COR-L47 (cell line): Measurements from ENCODE around the gene ATG14.

ENCODE experiments used
- DNase-seq: peaks from one replicate; lab custom pipeline; 2025; lab: John Stamatoyannopoulos, UW

Gene ATG14

GRCh38 chr14:55350461-55350860 lies 61.2 kb downstream of the ATG14 start:
- DNase-seq = no peak

GRCh38 chr14:55349565-55349964 lies 62.1 kb downstream of the ATG14 start:
- DNase-seq = no peak

- no peak for DNase-seq
Observed at GRCh38 chr14:55348766-55349453, 62.7 kb downstream of the ATG14 start.

GRCh38 chr14:55347748-55348147 lies 63.9 kb downstream of the ATG14 start:
- DNase-seq = no peak

GRCh38 chr14:55347040-55347439 lies 64.6 kb downstream of the ATG14 start:
- DNase-seq = no peak

GRCh38 chr14:55344582-55345163 lies 67.0 kb downstream of the ATG14 start:
- peak; percentile 63 for DNase-seq

GRCh38 chr14:55341781-55342180 lies 69.8 kb downstream of the ATG14 start:
- DNase-seq = no peak

- DNase-seq = no peak
Observed at GRCh38 chr14:55340482-55340881, 71.1 kb downstream of the ATG14 start.

- no peak for DNase-seq
Observed at GRCh38 chr14:55339770-55340169, 71.9 kb downstream of the ATG14 start.

- DNase-seq = no peak
Observed at GRCh38 chr14:55336691-55337090, 74.9 kb downstream of the ATG14 start.

GRCh38 chr14:55336162-55336561 lies 75.5 kb downstream of the ATG14 start:
- DNase-seq = no peak

GRCh38 chr14:55333711-55334485 lies 77.7 kb downstream of the ATG14 start:
- DNase-seq = no peak

GRCh38 chr14:55332654-55333570 lies 78.7 kb downstream of the ATG14 start:
- DNase-seq = no peak

- DNase-seq = no peak
Observed at GRCh38 chr14:55329999-55330710, 81.5 kb downstream of the ATG14 start.

GRCh38 chr14:55328317-55328716 lies 83.3 kb downstream of the ATG14 start:
- DNase-seq = no peak

- no peak for DNase-seq
Observed at GRCh38 chr14:55327179-55327578, 84.5 kb downstream of the ATG14 start.

- no peak for DNase-seq
Observed at GRCh38 chr14:55324812-55325211, 86.8 kb downstream of the ATG14 start.

GRCh38 chr14:55323910-55324309 lies 87.7 kb downstream of the ATG14 start:
- DNase-seq = no peak

- no peak for DNase-seq
Observed at GRCh38 chr14:55318694-55319093, 92.9 kb downstream of the ATG14 start.

GRCh38 chr14:55317542-55318306 lies 93.9 kb downstream of the ATG14 start:
- no peak for DNase-seq

GRCh38 chr14:55316564-55316963 lies 95.1 kb downstream of the ATG14 start:
- DNase-seq = no peak
